ENCODE measurements around the gene PCED1B. TPM values are rescaled to one million over a fixed set of nuclear protein-coding genes. Genes with fewer than 3 reads are reported as not detected.
"Not testable (repeated sequence)": the region's sequence is repeated elsewhere in the genome, so short reads cannot be mapped to it uniquely, and the experiment has no call there.

PCED1B gene
- polyA plus RNA-seq, 1 donor = 0.72 TPM

GRCh38 chr12:47242426-47242825, 163.0 kb downstream of the PCED1B start:
- DNase-seq = no peak

- DNase-seq = no peak
Observed at GRCh38 chr12:47244835-47245234, 165.4 kb downstream of the PCED1B start.

GRCh38 chr12:47245623-47246022, 166.2 kb downstream of the PCED1B start:
- DNase-seq = no peak

GRCh38 chr12:47247418-47247817, 168.0 kb downstream of the PCED1B start:
- no peak for DNase-seq

GRCh38 chr12:47249082-47249481, 169.7 kb downstream of the PCED1B start:
- DNase-seq = no peak

- DNase-seq = no peak
Observed at GRCh38 chr12:47249719-47250357, 170.4 kb downstream of the PCED1B start.

GRCh38 chr12:47251919-47252318, 172.5 kb downstream of the PCED1B start:
- DNase-seq = no peak

- no peak for DNase-seq
Observed at GRCh38 chr12:47264951-47265350, 185.5 kb downstream of the PCED1B start.

- no peak for DNase-seq
Observed at GRCh38 chr12:47265391-47265790, 186.0 kb downstream of the PCED1B start.

- no peak for DNase-seq
Observed at GRCh38 chr12:47267571-47267970, 188.2 kb downstream of the PCED1B start.

- DNase-seq = no peak
Observed at GRCh38 chr12:47268501-47269454, 189.4 kb downstream of the PCED1B start.

- no peak for DNase-seq
Observed at GRCh38 chr12:47269916-47270315, 190.5 kb downstream of the PCED1B start.

GRCh38 chr12:47270782-47271664, 191.6 kb downstream of the PCED1B start:
- DNase-seq = no peak

GRCh38 chr12:47271800-47272239, 192.4 kb downstream of the PCED1B start:
- no peak for DNase-seq

GRCh38 chr12:47272412-47273190, 193.2 kb downstream of the PCED1B start:
- DNase-seq = no peak

- no peak for DNase-seq
Observed at GRCh38 chr12:47273191-47273626, 193.8 kb downstream of the PCED1B start.

GRCh38 chr12:47274760-47275159, 195.3 kb downstream of the PCED1B start:
- DNase-seq = no peak

GRCh38 chr12:47276253-47276620, 196.8 kb downstream of the PCED1B start:
- no peak for DNase-seq

- DNase-seq = no peak
Observed at GRCh38 chr12:47276621-47277309, 197.3 kb downstream of the PCED1B start.

GRCh38 chr12:47277972-47278448, 198.6 kb downstream of the PCED1B start:
- DNase-seq = no peak

GRCh38 chr12:47279758-47280157, 200.3 kb downstream of the PCED1B start:
- DNase-seq = not testable (repeated sequence)
